ENCODE results near the gene PCDH10.
A peak's percentile ranks its signal among the peaks of the same experiment; 100 is the strongest.

The PCDH10 gene

DNA sequence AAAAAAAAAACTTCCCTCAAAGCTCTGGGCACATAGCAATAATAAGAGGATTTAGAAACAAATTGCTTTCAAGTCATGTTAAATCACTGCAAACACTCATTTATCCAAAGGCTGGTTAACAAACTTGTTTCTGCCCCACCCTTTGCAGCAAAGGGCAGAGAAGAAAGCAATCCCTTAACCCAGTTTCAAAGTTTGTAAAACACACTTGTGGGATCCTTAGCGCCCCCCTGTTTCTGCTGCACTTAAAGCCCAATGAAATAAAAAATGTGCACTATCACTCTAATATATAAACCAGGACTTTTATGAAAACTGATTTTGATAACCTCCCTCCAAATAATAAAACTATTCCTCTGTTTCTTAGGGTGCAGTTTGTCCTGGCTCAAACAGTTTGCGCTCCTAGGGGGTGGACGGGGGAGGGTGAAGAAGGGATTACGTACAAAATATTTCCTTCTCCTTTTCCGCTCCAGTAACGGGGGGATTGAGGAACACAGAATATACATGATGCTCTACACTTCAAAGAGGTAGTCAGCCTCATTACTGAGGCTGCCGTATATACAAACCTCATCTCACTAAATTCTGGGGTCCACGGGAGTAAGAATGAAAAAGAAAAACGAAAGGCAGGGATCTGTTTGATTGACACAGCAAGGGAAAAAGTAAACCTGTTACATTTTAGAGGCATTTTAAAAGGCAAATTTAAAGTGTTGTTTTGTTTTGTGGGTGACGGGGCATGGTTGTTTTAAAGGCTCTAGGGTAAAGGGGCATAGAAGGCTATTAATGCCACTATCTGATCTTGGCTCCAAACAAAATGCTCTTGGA, 3.1 kb upstream of the PCDH10 start:
- no peak for TF ChIP-seq CTCF (IDR thresholded peaks at IDR 0.05; ENCODE audit: borderline replicate concordance, insufficient read depth, low read depth, low read length)
- no peak overlapping the region for H3K4me3 ChIP-seq (ENCODE audit: low read depth, low read length)

DNA sequence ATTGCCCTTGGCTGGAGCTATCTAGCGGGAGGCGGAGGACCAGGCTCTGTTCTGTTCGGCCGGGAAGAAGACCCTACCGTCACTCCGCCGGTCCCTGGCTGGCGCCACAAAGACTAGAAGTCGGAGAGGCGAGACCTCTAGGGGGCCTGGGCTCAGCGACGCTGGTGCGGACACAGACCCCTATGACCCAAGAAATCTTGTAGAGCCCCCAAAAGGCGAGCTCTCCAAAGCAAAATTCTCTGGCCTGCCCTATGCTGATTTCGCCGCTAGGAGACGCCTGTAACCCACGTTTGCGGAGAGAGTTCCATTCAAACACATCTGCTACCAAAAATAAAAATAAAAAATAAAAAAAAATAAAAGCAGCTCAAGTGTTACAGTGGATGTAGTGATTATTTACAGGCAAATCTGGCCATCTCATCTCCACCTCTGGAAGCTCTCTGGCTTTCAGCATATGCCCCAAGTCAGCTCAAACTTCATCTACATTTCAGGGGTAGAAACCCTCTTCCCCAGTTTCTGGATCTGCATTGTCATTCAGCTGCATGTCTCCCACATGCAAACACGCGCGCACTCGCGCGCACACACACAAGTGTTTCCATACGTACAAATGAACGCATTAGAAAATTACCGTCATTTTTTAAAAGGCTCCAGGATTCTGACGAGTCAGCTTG, 2.4 kb upstream of the PCDH10 start:
- H3K4me3 ChIP-seq (ENCODE audit: low read depth, low read length): no peak overlapping the region
- peak; percentile 75 for TF ChIP-seq CTCF (IDR thresholded peaks at IDR 0.05; ENCODE audit: borderline replicate concordance, insufficient read depth, low read depth, low read length)

GRCh38 chr4:133147286-133147821, 1.7 kb upstream of the PCDH10 start:
- TF ChIP-seq CTCF (IDR thresholded peaks at IDR 0.05; ENCODE audit: borderline replicate concordance, insufficient read depth, low read depth, low read length): no peak
- no peak overlapping the region for H3K4me3 ChIP-seq (ENCODE audit: low read depth, low read length)

GRCh38 chr4:133147921-133148689, 989 bp upstream of the PCDH10 start:
- TF ChIP-seq CTCF (IDR thresholded peaks at IDR 0.05; ENCODE audit: borderline replicate concordance, insufficient read depth, low read depth, low read length): no peak
- H3K4me3 ChIP-seq (ENCODE audit: low read depth, low read length): no peak overlapping the region

- no peak overlapping the region for H3K4me3 ChIP-seq (ENCODE audit: low read depth, low read length)
- TF ChIP-seq CTCF (IDR thresholded peaks at IDR 0.05; ENCODE audit: borderline replicate concordance, insufficient read depth, low read depth, low read length): no peak
Observed at GRCh38 chr4:133149364-133149695, 236 bp downstream of the PCDH10 start.

- TF ChIP-seq CTCF (IDR thresholded peaks at IDR 0.05; ENCODE audit: borderline replicate concordance, insufficient read depth, low read depth, low read length): no peak
- no peak overlapping the region for H3K4me3 ChIP-seq (ENCODE audit: low read depth, low read length)
Observed at GRCh38 chr4:133149932-133150471, 908 bp downstream of the PCDH10 start.
